ENCODE measurements around the gene CENPV.

GRCh38 chr17:16352303-16352666 is 984 bp downstream of the CENPV start:
- TF ChIP-seq, protein P1, sequence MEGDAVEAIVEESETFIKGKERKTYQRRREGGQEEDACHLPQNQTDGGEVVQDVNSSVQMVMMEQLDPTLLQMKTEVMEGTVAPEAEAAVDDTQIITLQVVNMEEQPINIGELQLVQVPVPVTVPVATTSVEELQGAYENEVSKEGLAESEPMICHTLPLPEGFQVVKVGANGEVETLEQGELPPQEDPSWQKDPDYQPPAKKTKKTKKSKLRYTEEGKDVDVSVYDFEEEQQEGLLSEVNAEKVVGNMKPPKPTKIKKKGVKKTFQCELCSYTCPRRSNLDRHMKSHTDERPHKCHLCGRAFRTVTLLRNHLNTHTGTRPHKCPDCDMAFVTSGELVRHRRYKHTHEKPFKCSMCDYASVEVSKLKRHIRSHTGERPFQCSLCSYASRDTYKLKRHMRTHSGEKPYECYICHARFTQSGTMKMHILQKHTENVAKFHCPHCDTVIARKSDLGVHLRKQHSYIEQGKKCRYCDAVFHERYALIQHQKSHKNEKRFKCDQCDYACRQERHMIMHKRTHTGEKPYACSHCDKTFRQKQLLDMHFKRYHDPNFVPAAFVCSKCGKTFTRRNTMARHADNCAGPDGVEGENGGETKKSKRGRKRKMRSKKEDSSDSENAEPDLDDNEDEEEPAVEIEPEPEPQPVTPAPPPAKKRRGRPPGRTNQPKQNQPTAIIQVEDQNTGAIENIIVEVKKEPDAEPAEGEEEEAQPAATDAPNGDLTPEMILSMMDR (IDR thresholded peaks at IDR 0.05; ENCODE audit: low read depth, low read length, poor library complexity, severe bottlenecking), result no peak
- TF ChIP-seq EZH2phosphoT487 (IDR thresholded peaks at IDR 0.05; ENCODE audit: borderline replicate concordance, low read length), result no peak
